Cerebellar cortex (tissue), 1 donor: Measurements from ENCODE around the gene PARD3.
"Not testable (repeated sequence)": the region's sequence is repeated elsewhere in the genome, so short reads cannot be mapped to it uniquely, and the experiment has no call there.

Source experiments
- DNase-seq: peaks from one replicate; pipeline ENCODE4 v3.0.0-alpha.2; 2015; ENCODE audit warnings: low spot score

PARD3 gene

DNA sequence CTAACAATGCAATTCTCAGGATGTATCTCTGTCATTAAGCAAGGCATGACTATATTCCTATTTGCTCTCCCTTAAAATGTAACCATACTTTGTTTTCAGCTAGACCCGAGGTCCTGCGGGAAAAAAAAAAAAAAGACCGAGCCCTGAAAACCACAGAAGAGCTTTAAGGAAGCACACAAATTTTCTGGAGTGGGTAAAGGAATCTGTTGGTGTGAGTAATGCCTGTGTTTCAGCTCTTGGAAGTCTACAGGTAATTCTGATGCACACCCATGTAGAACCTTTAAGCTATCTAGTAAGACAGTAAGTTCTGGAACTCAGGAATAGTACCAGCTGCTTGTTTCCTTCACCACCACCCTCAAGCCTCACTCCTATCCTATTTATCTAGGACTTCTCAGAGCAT lies 351.1 kb downstream of the PARD3 start:
- no peak for DNase-seq

DNA sequence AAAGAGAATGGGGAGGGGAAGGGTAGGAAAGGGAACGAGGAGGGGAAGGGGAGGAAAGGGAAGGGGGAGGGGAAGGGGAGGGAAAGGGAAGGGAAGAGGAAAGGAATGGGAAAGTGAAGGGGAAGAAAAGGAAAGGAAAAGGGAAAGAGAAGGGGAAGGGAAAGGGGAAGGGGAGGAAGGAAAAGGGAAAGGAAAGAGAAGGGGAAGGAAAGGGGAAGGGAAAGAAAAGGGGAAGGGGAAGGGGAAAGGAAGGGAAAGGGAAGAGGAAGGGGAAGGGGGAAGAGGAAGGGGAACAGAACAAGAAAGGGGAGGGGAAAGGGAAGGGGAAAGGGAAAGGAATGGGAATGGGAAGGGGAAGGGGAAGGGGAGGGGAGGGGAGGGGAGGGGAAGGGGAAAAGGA lies 352.1 kb downstream of the PARD3 start:
- DNase-seq, result no peak

DNA sequence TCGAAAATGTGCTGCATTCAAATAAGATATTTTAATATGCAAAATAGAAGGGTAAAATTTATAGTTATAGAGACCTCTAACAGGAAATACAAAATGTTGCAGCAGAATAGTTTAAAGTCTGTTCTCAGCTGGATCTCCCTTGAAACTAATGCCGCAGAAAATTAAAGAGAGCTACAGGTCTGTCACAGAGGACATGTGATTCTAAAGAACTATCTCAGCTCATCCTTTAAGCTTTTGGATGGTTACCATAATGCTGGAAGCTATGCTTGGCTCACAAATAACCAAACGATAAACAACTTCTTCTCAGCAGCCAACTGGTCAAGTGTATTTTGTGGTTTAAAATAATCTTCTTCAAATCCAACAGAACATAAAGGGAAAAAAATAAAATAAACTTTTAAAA lies 353.0 kb downstream of the PARD3 start:
- no peak for DNase-seq

DNA sequence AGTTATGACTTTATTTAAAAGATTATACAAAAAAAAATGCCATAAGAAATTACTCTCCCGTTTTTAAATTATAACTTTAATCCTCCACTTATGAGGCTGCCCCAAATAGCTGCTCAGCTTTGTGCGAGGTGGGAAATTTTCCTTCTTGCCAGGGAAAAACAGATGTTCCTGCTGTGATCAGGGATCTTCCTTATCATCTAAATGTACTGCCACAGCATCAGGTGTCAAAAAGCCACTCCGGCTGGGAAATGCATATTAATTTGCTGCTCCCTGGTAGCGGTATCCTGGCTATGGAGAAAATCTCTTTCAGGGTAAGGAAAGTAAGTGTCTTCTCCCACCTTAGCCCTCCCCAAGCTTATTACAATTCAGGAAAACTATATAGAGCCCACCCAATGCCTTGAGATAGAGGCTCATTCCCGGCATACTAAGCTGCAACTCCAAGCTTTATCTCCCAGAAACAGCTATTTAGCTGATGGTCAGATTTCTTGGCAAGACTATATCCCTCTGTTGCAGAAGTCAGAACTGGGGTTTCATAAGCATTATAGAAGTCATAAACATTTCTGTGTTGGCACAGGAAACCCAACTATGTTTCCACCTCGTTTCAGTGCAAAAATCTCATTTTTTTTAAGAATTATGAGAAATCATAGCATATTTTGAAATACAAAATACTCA lies 360.4 kb downstream of the PARD3 start:
- no peak for DNase-seq

DNA sequence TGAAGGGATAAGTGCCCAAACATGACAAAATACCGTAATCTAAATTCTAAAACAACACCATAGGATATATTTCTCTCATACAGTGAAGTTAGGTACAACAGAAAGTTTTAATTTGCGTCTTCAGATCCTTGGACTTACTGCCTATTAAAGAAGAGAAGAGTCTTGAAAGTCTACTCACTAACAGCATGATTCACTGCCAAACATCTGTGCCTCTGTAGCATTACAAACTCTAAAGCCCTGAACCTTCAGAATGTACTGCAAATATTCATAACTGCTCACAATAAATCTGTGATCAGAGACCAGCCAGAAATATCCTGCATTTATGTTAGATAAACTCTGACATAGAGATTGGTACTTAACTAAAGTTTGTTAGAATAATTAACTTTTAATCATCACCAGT lies 365.3 kb downstream of the PARD3 start:
- DNase-seq, result no peak

DNA sequence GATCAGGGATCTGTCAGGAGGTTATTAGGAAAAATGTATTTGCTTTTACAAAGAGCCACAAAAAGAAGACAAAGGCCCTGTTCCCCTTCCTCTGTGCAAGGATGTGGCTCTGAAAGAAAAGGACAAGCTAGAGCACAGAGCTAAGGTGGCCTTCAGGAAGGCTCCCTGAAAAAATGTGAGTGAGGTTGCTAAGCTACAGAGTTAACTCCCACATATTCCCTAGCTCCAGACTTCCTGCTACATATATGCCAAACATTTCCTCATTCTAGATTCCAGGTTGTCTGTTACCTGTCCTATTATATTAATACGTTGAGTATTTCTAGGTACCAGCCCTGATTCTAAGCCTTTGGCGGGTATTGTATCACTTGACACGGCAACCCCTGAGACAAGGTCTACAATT lies 369.0 kb downstream of the PARD3 start:
- no peak for DNase-seq

DNA sequence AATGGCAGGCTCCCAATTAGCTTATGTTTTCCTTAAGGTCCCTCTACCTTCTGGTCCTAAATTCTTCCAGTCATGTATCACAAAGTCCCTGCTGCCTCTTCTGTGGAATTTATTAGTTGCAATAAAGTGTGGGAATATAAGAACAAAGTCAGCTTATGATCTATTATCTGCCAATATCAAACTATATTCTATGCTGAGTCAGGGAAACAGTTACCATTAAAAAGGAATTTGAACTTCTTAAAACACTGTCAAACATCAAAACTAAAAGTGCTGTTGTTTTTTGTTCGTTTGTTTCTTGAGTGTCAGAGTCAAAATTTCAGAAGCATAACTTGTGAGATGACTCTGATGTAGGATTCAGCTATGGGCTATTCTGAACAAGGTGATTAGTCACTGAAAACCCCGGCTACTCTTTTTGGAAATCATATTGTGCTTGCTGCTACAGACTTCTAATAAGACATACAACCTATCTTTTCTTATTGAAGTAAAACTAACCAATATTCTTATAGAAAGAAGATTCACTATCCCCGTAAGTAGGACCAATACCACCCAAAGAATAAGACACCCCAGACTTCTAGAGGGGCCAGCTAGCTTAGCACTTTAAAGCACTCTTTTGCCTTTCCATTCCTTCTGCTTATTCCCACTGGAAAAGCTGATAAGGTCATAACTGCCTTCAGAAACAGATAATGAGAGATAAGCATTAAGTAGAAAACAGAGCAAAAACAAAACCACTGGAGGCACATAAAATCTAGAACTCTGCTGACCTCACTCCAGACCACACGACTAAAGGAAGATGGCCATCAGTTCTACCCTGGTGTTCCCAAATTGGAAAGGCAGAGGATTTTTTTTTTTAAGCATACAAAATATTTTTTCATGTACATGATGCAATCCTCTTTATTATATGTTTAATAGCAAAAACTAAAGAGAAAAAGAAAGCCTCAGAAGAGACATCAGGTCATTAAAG lies 370.6 kb downstream of the PARD3 start:
- DNase-seq, result no peak

DNA sequence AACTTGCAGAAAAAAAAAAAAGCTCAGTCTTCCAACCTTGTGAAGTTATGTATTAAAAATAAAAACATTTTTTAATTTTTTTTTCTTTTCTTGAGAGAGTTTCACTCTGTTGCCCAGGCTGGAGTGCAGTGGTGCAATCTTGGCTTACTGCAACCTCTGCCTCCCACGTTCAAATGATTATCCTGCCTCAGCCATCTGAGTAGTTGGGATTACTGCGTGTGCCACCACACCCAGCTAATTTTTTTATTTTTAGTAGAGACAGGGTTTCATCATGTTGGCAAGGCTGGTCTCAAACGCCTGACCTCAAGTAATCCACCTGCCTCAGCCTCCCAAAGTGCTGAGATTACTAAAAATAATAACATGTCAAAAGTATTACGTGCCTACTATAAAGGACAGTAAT lies 375.7 kb downstream of the PARD3 start:
- DNase-seq, result not testable (repeated sequence)

DNA sequence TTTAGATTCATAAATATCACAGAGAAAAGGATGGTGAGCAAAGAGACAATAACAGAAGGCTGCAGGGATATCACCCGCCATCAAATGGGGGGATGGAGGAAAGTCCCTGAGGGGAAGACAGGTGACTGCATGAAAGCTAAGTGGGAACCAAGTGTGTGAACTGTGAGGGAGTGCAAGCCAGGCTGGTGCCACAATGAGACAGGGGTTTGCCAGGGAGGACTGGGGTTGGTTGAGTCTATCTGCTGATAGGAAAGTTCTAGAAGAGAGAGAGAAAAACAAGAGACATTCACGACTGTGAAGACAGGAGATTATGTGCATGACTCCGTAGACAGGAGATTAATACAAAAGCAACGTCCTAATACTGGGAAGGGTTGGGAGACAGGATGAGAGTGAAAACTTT lies 376.4 kb downstream of the PARD3 start:
- no peak for DNase-seq

DNA sequence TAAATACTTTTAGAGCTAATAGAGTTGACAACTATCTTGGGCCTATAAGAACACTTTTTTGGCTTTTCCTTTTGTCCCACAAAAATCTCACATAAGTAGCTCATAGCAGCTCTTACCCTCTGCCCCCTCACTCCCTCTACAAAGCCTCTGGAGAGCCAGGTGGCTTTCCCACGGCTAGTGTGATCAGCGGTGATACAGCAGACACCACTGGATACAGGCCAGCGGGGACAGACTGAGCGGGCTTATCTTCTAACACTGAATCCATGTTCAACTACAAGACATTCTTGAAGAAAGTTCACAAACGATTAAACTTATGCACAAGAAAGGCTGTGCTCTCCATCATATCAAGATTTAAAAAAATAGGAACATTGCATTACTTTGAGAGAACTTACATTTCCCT lies 377.2 kb downstream of the PARD3 start:
- DNase-seq, result no peak

DNA sequence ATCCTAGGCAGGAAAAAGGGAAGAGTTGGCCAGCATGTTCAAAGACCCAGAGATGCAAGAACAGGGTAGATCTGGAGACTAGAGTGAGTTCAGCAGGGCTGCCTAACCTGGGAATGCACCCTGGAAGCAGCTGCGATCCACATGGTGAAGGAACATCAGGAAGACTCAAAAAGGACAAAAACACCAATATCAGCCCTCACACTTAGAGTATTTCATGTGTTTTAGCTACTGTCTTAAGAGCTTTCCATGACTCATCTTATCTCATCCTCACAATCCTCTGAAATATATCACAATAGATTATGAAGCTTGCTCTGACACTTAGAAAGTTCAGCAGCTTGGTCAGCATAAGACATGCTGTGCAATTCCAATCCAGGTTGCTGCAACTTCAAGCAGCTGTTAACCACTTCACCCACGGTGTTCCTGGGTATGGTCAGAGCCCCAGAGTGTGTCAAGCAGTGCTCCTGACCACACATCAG lies 380.9 kb downstream of the PARD3 start:
- DNase-seq, result no peak

DNA sequence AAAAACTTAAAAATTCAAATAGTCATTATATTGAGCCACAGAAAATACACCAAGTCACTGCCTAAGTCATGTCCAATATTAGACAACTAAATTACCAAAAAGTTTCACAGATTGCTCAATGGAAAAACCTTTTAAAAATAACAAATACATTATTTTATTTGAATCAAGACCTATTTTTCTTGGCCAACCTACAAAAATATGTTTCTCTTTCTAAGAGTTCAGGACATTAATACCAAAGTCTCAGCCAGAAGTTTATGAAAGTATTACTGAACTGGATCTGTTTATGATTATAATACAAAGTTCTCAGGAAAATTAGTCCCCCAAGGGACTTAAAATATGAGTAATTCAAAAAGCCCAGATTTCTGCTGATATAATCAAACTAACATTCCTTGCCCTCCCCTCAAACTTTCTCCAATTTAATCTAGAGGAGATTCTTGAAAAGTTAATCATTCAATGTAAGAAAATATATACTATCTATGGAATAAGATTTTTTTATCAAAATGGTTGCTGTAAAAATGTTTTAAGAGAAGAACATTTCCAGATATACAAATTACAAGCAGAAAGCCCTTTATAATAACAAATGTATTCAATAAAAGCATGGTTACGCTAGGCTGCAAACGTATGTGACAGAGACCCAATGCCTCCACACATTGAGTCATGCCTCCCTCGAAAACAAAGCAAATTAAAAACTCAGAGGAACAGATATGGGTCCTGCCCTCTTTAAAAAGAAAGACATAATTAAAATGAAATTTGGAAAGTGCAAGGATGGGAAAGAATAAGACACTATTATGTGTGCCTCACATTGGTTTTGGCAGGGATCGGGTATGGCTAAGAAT lies 381.6 kb downstream of the PARD3 start:
- no peak for DNase-seq

DNA sequence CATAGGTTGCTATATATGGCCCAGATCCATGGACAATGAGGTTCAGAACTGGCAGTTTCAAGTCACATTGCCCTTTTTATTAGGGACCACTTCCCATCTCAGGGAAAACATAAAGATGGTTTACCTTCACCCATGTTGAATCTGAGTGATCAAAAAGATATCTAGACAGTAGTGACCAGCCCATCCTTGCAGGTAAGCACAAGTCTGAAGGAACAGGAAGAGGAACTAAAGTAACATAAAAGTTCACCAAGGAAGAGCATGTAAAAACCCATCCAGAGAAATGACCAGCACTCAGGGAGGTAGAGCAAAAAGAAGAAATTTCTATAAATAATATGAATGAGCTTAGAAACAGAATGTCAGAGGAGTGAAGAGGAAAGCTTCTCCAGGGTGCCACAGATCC lies 382.5 kb downstream of the PARD3 start:
- DNase-seq, result no peak

DNA sequence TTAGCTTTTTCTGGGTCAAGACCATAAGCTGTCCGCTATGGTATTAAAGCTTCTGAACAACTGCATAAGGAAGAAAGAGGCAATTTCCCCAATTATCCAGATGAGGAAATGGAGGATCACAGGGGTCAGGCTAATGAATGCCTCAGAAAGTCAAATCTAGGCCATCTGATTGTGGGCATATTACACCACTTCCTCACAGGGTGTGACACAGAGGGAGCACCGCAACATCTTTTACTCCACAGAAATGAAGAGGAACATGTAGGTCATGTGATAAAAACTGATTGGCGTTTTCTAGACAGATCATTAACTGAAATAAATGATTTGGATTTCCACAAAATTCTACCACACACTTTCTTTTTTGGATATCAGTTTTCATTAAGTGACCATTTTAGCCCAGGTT lies 384.4 kb downstream of the PARD3 start:
- DNase-seq, result no peak

DNA sequence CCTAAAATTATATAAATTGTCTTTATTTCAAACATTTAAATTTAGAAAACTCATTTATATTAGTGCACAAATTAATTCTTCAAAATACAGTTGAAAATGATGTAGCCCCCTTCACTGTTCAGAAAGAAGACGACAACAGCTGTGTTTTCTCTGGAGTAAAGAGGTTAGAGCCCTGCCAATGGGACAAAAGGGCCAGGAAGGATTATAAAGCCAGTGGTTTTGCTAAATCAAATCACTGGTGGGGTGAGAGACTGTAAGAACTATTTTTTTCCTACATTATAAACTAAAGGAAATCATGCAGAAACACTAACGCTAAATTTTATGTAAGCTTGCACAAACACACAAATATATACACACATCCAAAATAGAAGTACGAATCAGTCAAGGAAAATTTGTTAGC lies 386.6 kb downstream of the PARD3 start:
- no peak for DNase-seq

DNA sequence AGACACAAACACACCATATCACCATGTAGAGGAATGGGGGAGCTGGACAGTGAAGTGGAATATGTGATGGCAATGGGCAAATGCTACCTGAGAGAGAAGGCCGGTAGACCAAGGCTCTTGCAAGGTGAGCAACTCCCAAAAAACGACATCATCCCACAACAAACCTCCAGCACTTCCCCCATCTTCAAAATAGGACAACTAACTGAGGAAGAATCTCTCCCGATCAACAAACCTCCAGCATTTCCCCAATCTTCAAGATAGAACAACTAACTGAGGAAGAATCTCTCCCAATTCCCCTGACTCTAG lies 387.2 kb downstream of the PARD3 start:
- DNase-seq, result no peak

DNA sequence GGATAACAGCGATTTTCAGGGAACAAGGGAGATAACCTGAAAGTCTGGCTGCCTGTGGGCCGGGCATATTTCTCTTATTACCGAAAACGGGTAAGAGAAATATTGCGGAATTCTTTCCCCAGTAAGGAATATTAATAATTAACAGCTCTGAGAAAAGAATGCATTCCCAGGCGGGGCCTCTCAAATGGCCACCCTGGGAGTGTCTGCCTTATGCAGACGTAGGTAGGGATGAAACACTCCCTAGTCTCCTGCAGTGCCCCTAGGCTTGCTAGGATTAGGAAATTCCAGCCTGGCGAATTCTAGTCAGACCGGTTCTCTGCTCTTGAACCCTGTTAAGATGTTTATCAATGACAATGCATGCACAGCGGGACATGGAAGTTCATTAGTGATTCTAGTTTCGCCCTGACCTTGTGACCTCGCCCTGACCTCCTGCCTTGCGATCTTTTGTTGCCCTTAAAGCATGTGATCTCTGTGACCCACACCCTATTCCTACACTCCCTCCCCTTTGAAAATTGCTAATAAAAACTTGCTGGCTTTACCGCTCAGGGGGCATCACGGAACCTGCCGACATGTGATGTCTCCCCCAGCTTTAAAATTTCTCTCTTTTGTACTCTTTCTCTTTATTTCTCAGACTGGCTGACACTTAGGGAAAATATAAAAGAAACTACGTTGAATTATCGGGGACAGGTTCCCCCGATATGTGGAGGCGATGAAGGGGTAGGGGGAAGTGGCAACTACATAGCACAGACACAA lies 387.8 kb downstream of the PARD3 start:
- not testable (repeated sequence) for DNase-seq

DNA sequence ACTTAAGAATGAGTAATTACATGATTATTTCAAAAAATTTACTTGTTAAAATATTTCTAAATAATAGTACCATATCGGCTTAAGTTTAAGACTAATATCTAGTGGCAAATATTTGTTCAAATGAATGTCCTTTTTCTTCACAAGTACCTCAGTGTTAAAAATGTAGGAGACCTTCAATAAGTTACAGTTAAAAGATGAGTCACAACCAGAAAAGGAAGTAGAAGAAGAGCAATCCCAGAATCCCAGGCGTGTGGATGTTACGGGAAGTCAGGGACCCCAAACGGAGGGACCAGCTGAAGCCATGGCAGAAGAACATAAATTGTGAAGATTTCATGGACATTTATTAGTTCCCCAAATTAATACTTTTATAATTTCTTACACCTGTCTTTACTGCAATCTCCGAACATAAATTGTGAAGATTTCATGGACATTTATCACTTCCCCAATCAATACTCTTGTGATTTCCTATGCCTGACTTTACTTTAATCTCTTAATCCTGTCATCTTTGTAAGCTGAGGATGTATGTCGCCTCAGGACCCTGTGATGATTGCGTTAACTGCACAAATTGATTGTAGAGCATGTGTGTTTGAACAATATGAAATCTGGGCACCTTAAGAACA lies 388.4 kb downstream of the PARD3 start:
- not testable (repeated sequence) for DNase-seq

DNA sequence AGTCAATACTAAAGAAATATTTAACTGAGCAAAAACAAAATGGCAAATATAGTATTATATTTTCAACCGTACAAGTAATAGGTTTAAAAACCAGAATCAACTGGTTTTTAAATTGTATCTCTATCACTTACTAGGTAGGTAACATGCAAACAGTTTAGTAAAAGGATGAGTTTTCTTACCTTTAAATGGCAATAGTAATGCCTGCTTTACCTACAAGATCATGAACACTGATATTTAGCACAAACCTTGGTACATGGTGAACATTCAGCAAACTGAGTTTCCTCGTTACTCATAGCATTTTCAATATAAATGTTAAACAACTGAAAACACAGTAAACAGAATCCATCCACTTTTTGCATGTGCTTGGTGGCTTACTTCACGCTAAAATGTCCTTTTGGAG lies 389.1 kb downstream of the PARD3 start:
- no peak for DNase-seq

DNA sequence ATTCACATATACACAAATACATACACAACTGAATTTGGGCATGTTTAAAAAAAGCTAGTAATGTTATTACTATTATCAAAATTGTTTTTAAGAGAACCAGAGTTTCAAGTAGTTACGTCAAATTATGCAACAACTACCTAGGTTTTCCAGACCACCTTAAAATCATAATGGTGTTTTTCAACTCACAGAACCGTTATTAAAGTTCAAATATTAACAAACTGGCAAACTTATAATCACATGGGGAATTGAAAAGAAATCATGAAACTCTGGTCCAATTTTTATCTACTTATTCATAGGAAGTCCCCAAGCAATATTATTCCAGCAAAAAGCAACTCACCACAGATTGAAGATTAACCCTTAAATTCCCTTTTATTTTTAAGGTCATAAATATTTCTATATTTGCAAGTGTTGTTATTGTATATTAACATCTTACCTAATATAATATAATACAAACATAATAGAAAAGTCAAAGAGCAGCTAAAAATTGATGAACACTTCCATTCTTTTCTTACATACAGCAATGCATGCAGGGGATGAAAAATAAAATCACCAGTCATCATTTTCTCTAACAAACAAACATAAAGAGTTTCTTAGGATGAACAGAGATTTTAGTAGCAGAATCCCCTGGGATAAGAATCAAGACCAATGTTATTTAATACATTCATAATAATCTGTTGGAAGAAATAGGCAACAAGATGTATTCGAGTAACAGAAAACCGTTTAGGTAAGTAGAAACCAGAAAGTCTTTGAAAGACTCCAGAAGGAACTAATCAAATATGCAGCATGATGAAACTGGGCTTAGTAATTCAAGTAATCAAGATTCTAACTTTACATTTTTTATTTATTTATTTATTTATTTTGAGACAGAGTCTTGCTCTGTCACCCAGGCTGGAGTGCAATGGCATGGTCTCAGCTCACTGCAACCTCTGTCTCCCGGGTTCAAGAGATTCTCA lies 391.1 kb downstream of the PARD3 start:
- no peak for DNase-seq
